Neural progenitor cell (in vitro differentiated cells): Measurements from ENCODE around the gene D2HGDH. TPM values are rescaled to one million over a fixed set of nuclear protein-coding genes. Genes with fewer than 3 reads are reported as not detected.
"Not testable (repeated sequence)": the region's sequence is repeated elsewhere in the genome, so short reads cannot be mapped to it uniquely, and the experiment has no call there.

Experiments
- DNase-seq: peaks from one replicate; pipeline ENCODE4 v3.0.0-alpha.2; 2016; ENCODE audit warnings: low spot score
- H2AFZ ChIP-seq: fragments of 200-600 bp; sonication (generic); replicated peaks from 2 replicates; pipeline ENCODE4 v1.6.1; 2016; ENCODE audit warnings: antibody characterized with exemption
- H3F3A ChIP-seq: fragments of 200-600 bp; sonication (generic); 2 replicates; pipeline ENCODE4 v1.6.1; 2016; ENCODE audit warnings: antibody characterized with exemption, low read depth
- H3K27ac ChIP-seq: fragments of 200-600 bp; sonication (generic); 2 replicates; pipeline ENCODE4 v1.5.1; 2016; ENCODE audit warnings: mild to moderate bottlenecking
- H3K27me3 ChIP-seq: fragments of 200-600 bp; sonication (generic); 2 replicates; pipeline ENCODE4 v1.6.1; 2016; ENCODE audit warnings: mild to moderate bottlenecking, moderate library complexity
- H3K36me3 ChIP-seq: fragments of 200-600 bp; sonication (generic); 2 replicates; pipeline ENCODE4 v1.5.1; 2016
- H3K4me1 ChIP-seq: fragments of 200-600 bp; sonication (generic); 2 replicates; pipeline ENCODE4 v1.6.1; 2016; ENCODE audit warnings: mixed run types
- H3K4me2 ChIP-seq: fragments of 200-600 bp; sonication (generic); 2 replicates; pipeline ENCODE4 v1.6.1; 2016
- H3K4me3 ChIP-seq: fragments of 200-600 bp; sonication (generic); 2 replicates; pipeline ENCODE4 v1.5.1; 2016
- H3K79me2 ChIP-seq: fragments of 200-600 bp; sonication (generic); 2 replicates; pipeline ENCODE4 v1.6.1; 2016; ENCODE audit warnings: low read depth
- H3K9ac ChIP-seq: fragments of 200-600 bp; sonication (generic); 2 replicates; pipeline ENCODE4 v1.6.1; 2016
- H3K9me3 ChIP-seq: fragments of 200-600 bp; sonication (generic); 2 replicates; pipeline ENCODE4 v1.5.1; 2016; ENCODE audit warnings: low read depth
- H4K20me1 ChIP-seq: fragments of 200-600 bp; sonication (generic); 2 replicates; pipeline ENCODE4 v1.6.1; 2016; ENCODE audit warnings: low read depth
- H3K27ac Mint-ChIP-seq: 3 replicates; pipeline ENCODE4 v1.8.0; 2021; ENCODE audit warnings: mixed read lengths
- H3K27me3 Mint-ChIP-seq: 2 replicates; pipeline ENCODE4 v1.8.0; 2022; ENCODE audit warnings: low read depth, mild to moderate bottlenecking, inconsistent platforms, moderate library complexity, mixed read lengths; ENCODE audit not compliant: insufficient read depth
- H3K36me3 Mint-ChIP-seq: 3 replicates; pipeline ENCODE4 v1.8.0; 2021; ENCODE audit warnings: mixed read lengths
- H3K4me1 Mint-ChIP-seq: 3 replicates; pipeline ENCODE4 v1.8.0; 2021; ENCODE audit warnings: mixed read lengths
- H3K4me3 Mint-ChIP-seq: 3 replicates; pipeline ENCODE4 v1.8.0; 2021; ENCODE audit warnings: mild to moderate bottlenecking, moderate library complexity, mixed read lengths
- H3K9me3 Mint-ChIP-seq: 3 replicates; pipeline ENCODE4 v1.8.0; 2020; ENCODE audit warnings: mixed read lengths
- CTCF ChIP-seq: fragments of 200-600 bp; sonication (generic); IDR thresholded peaks from 2 replicates; pipeline ENCODE4 v1.5.1; 2017; ENCODE audit warnings: antibody characterized with exemption, mild to moderate bottlenecking
- EZH2 ChIP-seq: fragments of 200-600 bp; sonication (generic); IDR thresholded peaks from 2 replicates; pipeline ENCODE4 v1.6.1; 2017; ENCODE audit warnings: antibody characterized with exemption, mild to moderate bottlenecking, moderate library complexity
- EZH2phosphoT487 ChIP-seq: fragments of 200-600 bp; sonication (generic); IDR thresholded peaks from 2 replicates; pipeline ENCODE4 v1.6.1; 2017; ENCODE audit warnings: antibody characterized with exemption
- total RNA-seq: library from RNA; depleted of rRNA; stranded (reverse); fragments of >200 nt; gene quantifications from 2 replicates; pipeline ENCODE4 v1.2.3, GENCODE V29; 2015; ENCODE audit warnings: low replicate concordance

The D2HGDH gene
- total RNA-seq, 1 donor from 2014 or later: 3.5 TPM

GRCh38 chr2:241804326-241805229 is 70.1 kb downstream of the D2HGDH start:
- peaks cover 15% of the 10 kb centered on the region for H3K4me1 ChIP-seq
- H3K27me3 Mint-ChIP-seq: peaks cover 5% of the 10 kb centered on the region
- peaks cover 15% of the 10 kb centered on the region for H3F3A ChIP-seq
- peak overlapping the region; percentile 33 for H3K27ac Mint-ChIP-seq
- H3K36me3 ChIP-seq: no peaks in the 10 kb centered on the region
- no peak overlapping the region for H2AFZ ChIP-seq
- no peaks in the 10 kb centered on the region for H3K36me3 Mint-ChIP-seq
- no peaks in the 10 kb centered on the region for H3K9me3 ChIP-seq
- H3K27me3 ChIP-seq: peaks cover 22% of the 10 kb centered on the region
- peaks cover 16% of the 10 kb centered on the region for H3K4me1 Mint-ChIP-seq
- H3K79me2 ChIP-seq: no peaks in the 10 kb centered on the region
- H3K4me3 ChIP-seq: no peak overlapping the region
- no peak for DNase-seq
- peak overlapping the region; percentile 38 for H3K4me2 ChIP-seq
- no peak overlapping the region for H3K4me3 Mint-ChIP-seq
- H3K9me3 Mint-ChIP-seq: peaks cover 2% of the 10 kb centered on the region
- TF ChIP-seq EZH2: no peak
- TF ChIP-seq EZH2phosphoT487: no peak
- no peak for TF ChIP-seq CTCF
- H3K27ac ChIP-seq: no peak overlapping the region
- H4K20me1 ChIP-seq: no peaks in the 10 kb centered on the region
- H3K9ac ChIP-seq: no peak overlapping the region

- H3K27ac Mint-ChIP-seq, H3K9me3 ChIP-seq, H3K9ac ChIP-seq, H3K27me3 Mint-ChIP-seq, H4K20me1 ChIP-seq, H2AFZ ChIP-seq, DNase-seq, H3K27ac ChIP-seq, H3K4me3 Mint-ChIP-seq, H3K79me2 ChIP-seq, H3K4me3 ChIP-seq, H3K4me2 ChIP-seq, H3K9me3 Mint-ChIP-seq, H3K36me3 Mint-ChIP-seq, H3K36me3 ChIP-seq: not testable (repeated sequence)
- peaks cover 22% of the 10 kb centered on the region for H3K27me3 ChIP-seq
- H3K4me1 Mint-ChIP-seq: peaks cover 21% of the 10 kb centered on the region
- H3K4me1 ChIP-seq: peaks cover 23% of the 10 kb centered on the region
- H3F3A ChIP-seq: peaks cover 15% of the 10 kb centered on the region
These were observed 71.8 kb downstream of the D2HGDH start for GRCh38 chr2:241806217-241806616.

- Histone ChIP-seq H3K4me2 (peak overlapping the region; percentile 11), H3K27me3 (peaks cover 16% of the 10 kb centered on the region), H2AFZ (peak overlapping the region; percentile 53), H3K36me3 (no peaks in the 10 kb centered on the region), H3K4me3 (no peak overlapping the region), H3K79me2 (no peaks in the 10 kb centered on the region), H4K20me1 (no peaks in the 10 kb centered on the region), H3K4me1 (peaks cover 23% of the 10 kb centered on the region), H3K9ac (no peak overlapping the region), H3K27ac (peak overlapping the region; percentile 62), H3F3A (peaks cover 15% of the 10 kb centered on the region), H3K9me3 (no peaks in the 10 kb centered on the region)
- no peaks in the 10 kb centered on the region for H3K9me3 Mint-ChIP-seq
- H3K27me3 Mint-ChIP-seq: peaks cover 2% of the 10 kb centered on the region
- DNase-seq: no peak
- H3K4me1 Mint-ChIP-seq: peaks cover 21% of the 10 kb centered on the region
- H3K4me3 Mint-ChIP-seq: peak overlapping the region; percentile 12
- H3K27ac Mint-ChIP-seq: peak overlapping the region; percentile 84
- TF ChIP-seq EZH2 (no peak), CTCF (no peak), EZH2phosphoT487 (no peak)
- no peaks in the 10 kb centered on the region for H3K36me3 Mint-ChIP-seq
These were observed 73.8 kb downstream of the D2HGDH start for GRCh38 chr2:241808051-241808720.
